Activated CD4-positive, alpha-beta T cell treated with anti-CD3 and anti-CD28 coated beads for 1 hour (primary cell): Measurements from ENCODE around the gene PSD2.

ENCODE experiments used
- DNase-seq: peaks from one replicate; pipeline ENCODE4 v3.0.0-alpha.2; 2020

PSD2 gene

GRCh38 chr5:139839918-139840317 is 44.3 kb downstream of the PSD2 start:
- DNase-seq, result no peak

GRCh38 chr5:139841549-139841948 is 45.9 kb downstream of the PSD2 start:
- no peak for DNase-seq

GRCh38 chr5:139842321-139842720 is 46.7 kb downstream of the PSD2 start:
- DNase-seq, result no peak

GRCh38 chr5:139843991-139844390 is 48.4 kb downstream of the PSD2 start:
- DNase-seq, result no peak

- DNase-seq, result peak; percentile 54
Measured at GRCh38 chr5:139844472-139845145, 49.0 kb downstream of the PSD2 start.

- DNase-seq, result no peak
Measured at GRCh38 chr5:139845846-139846681, 50.5 kb downstream of the PSD2 start.

GRCh38 chr5:139847091-139847490 is 51.5 kb downstream of the PSD2 start:
- no peak for DNase-seq

- DNase-seq, result peak; percentile 65
Measured at GRCh38 chr5:139847790-139848507, 52.3 kb downstream of the PSD2 start.

GRCh38 chr5:139848508-139849100 is 53.0 kb downstream of the PSD2 start:
- no peak for DNase-seq

GRCh38 chr5:139849501-139849900 is 53.9 kb downstream of the PSD2 start:
- DNase-seq, result no peak

- DNase-seq, result no peak
Measured at GRCh38 chr5:139849942-139850341, 54.3 kb downstream of the PSD2 start.

GRCh38 chr5:139850423-139851016 is 54.9 kb downstream of the PSD2 start:
- DNase-seq, result no peak

GRCh38 chr5:139851558-139851957 is 56.0 kb downstream of the PSD2 start:
- no peak for DNase-seq

GRCh38 chr5:139852696-139853095 is 57.1 kb downstream of the PSD2 start:
- no peak for DNase-seq

GRCh38 chr5:139854029-139854605 is 58.5 kb downstream of the PSD2 start:
- no peak for DNase-seq

GRCh38 chr5:139854953-139855352 is 59.3 kb downstream of the PSD2 start:
- DNase-seq, result no peak

GRCh38 chr5:139855451-139855850 is 59.8 kb downstream of the PSD2 start:
- DNase-seq, result no peak

GRCh38 chr5:139855946-139856540 is 60.4 kb downstream of the PSD2 start:
- DNase-seq, result no peak

GRCh38 chr5:139856714-139857113 is 61.1 kb downstream of the PSD2 start:
- DNase-seq, result no peak

GRCh38 chr5:139859013-139859412 is 63.4 kb downstream of the PSD2 start:
- no peak for DNase-seq

GRCh38 chr5:139861021-139861888 is 65.6 kb downstream of the PSD2 start:
- no peak for DNase-seq
